Measurements from ENCODE around the gene ARHGAP21. TPM values are rescaled to one million over a fixed set of nuclear protein-coding genes. Genes with fewer than 3 reads are reported as not detected.
A peak's percentile ranks its signal among the peaks of the same experiment; 100 is the strongest.

ARHGAP21 gene
- polyA plus RNA-seq, 3 donors from 2014 or later = 0.43 to 4.4 (median 3.1) TPM

DNA sequence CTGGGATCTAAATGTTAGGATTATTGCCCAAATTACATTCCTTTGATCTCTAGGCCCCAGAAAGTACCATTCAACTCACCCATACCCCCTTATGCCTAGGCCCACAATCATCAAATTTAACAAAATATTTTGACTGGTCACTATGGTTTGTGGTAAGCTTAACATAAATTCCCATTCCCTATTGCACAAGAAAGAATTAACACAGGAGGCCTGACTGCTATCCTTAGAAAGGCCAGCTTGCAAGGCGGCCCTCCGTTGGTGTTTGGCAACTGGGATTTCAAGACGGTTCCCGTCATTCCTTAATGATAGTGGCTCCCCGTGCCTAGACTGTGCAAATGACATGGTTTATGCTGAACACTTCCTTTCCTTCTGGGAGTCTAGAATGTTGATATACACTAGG lies 29.6 kb downstream of the ARHGAP21 start:
- Mint-ChIP-seq H3K27ac (no peak overlapping the region), H3K36me3 (no peaks in the 10 kb centered on the region), H3K9me3 (no peaks in the 10 kb centered on the region), H3K4me1 (no peaks in the 10 kb centered on the region), H3K4me3 (no peak overlapping the region), H3K27me3 (ENCODE audit: low read depth in 3 of 3) (no peaks in the 10 kb centered on the region)
- DNase-seq = no peak

GRCh38 chr10:24690961-24691512 lies 32.6 kb downstream of the ARHGAP21 start:
- no peak overlapping the region for H3K4me3 Mint-ChIP-seq
- no peaks in the 10 kb centered on the region for H3K27me3 Mint-ChIP-seq (ENCODE audit: low read depth in 3 of 3)
- peaks cover 0 to 6% of the 10 kb centered on the region in 2 donors for H3K4me1 Mint-ChIP-seq
- H3K27ac Mint-ChIP-seq = no peak overlapping the region
- peaks cover 0 to 4% (median 0%) of the 10 kb centered on the region in 3 donors for H3K36me3 Mint-ChIP-seq
- DNase-seq = no peak
- H3K9me3 Mint-ChIP-seq = no peaks in the 10 kb centered on the region

GRCh38 chr10:24685958-24686540 lies 37.6 kb downstream of the ARHGAP21 start:
- Mint-ChIP-seq H3K9me3 (no peaks in the 10 kb centered on the region), H3K36me3 (peaks cover 0 to 4% (median 0%) of the 10 kb centered on the region in 3 donors), H3K4me3 (no peak overlapping the region), H3K27me3 (ENCODE audit: low read depth in 3 of 3) (peaks cover 0 to 2% (median 0%) of the 10 kb centered on the region in 3 donors), H3K27ac (no peak overlapping the region), H3K4me1 (peaks cover 0 to 6% of the 10 kb centered on the region in 2 donors)
- no peak for DNase-seq

- Mint-ChIP-seq H3K9me3 (no peaks in the 10 kb centered on the region), H3K4me3 (no peak overlapping the region)
Observed at GRCh38 chr10:24683554-24683953, 40.1 kb downstream of the ARHGAP21 start.

DNA sequence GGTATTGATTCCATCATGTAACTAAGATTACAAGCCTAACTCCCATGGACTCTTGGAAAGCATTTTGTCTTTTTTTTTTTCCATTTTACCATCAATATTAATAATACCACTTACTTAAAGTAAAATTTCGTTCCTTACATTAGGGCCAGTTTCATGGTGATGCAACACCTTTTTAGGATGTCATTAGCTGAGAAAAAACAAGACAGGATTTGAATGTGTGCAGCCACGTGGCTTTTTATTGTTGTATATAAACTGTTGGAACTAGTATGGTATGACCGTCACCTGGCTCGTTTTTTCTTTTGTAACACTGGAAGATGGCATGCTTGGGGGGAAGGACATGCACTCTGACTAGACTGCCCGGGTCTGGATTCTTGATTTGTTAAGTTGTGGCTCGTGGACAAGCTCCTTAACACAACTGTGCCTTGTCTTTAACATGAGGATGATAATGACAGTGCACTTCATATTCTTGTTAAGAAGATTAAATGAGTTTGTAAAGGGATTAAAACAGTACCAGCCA lies 42.1 kb downstream of the ARHGAP21 start:
- Mint-ChIP-seq H3K27ac (no peak overlapping the region), H3K4me1 (peaks cover 0 to 1% of the 10 kb centered on the region in 2 donors), H3K36me3 (peaks cover 0 to under 1% (median 0%) of the 10 kb centered on the region in 3 donors), H3K4me3 (no peak overlapping the region), H3K9me3 (no peaks in the 10 kb centered on the region), H3K27me3 (ENCODE audit: low read depth in 3 of 3) (peaks cover 0 to 3% (median 2%) of the 10 kb centered on the region in 3 donors)
- DNase-seq = no peak

More at GRCh38 chr10:24683554-24683953, 40.1 kb downstream of the ARHGAP21 start:
- Mint-ChIP-seq H3K36me3 (peaks cover 0 to 4% (median 0%) of the 10 kb centered on the region in 3 donors), H3K27me3 (ENCODE audit: low read depth in 3 of 3) (peaks cover 0 to 2% (median 0%) of the 10 kb centered on the region in 3 donors), H3K27ac (no peak overlapping the region), H3K4me1 (peaks cover 1 to 6% of the 10 kb centered on the region in 2 donors)
- no peak for DNase-seq

DNA sequence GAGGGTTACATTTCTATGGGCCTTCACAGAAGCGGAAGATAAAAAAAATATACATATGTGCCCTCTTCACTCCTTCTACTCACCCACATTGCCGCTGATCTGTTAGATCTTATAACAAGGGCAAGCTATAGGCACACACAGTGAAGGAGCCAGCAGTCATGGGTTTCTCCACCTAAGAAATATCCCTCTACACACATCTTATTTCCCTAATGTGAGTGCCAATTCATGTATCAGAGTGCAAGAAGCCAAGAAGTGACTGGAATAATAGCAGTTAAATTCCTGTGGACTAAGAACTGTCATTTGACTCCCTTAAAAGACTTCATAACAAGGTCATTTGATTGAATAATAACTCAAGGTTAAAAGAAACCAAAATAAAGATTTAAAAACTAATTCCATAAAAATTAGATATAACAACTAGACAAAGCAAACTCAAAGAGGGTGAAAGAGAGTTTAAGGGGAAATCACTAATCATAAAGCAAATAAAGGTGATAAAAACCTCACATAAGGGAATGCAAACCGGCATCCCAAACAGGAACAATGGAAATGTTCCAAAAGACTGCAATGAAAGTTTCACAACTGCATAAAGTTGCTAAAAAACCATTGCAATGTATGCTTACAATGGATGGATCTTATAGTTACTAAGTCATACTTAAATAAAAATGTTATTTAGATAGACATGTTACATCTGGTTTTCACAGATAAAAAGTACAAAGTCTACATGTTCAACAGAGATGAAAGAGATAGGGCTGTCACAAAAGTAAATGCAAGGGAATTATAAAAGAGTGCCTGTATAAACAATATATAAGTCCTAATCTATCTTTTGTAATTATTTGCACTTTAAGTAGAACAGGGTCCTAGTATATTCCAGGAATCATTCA lies 42.8 kb downstream of the ARHGAP21 start:
- no peak overlapping the region for H3K27ac Mint-ChIP-seq
- H3K9me3 Mint-ChIP-seq = no peaks in the 10 kb centered on the region
- no peaks in the 10 kb centered on the region for H3K36me3 Mint-ChIP-seq
- peaks cover 0 to 3% (median 2%) of the 10 kb centered on the region in 3 donors for H3K27me3 Mint-ChIP-seq (ENCODE audit: low read depth in 3 of 3)
- DNase-seq = no peak
- H3K4me1 Mint-ChIP-seq = peaks cover 0 to 1% of the 10 kb centered on the region in 2 donors
- H3K4me3 Mint-ChIP-seq = no peak overlapping the region

- peaks cover 0 to 3% (median 0%) of the 10 kb centered on the region in 3 donors for H3K27me3 Mint-ChIP-seq (ENCODE audit: low read depth in 3 of 3)
- no peak for DNase-seq
- peaks cover 0 to 1% of the 10 kb centered on the region in 2 donors for H3K4me1 Mint-ChIP-seq
- H3K27ac Mint-ChIP-seq = no peak overlapping the region
- H3K9me3 Mint-ChIP-seq = no peaks in the 10 kb centered on the region
- H3K36me3 Mint-ChIP-seq = no peaks in the 10 kb centered on the region
- no peak overlapping the region for H3K4me3 Mint-ChIP-seq
Observed at GRCh38 chr10:24678757-24679156, 44.9 kb downstream of the ARHGAP21 start.

DNA sequence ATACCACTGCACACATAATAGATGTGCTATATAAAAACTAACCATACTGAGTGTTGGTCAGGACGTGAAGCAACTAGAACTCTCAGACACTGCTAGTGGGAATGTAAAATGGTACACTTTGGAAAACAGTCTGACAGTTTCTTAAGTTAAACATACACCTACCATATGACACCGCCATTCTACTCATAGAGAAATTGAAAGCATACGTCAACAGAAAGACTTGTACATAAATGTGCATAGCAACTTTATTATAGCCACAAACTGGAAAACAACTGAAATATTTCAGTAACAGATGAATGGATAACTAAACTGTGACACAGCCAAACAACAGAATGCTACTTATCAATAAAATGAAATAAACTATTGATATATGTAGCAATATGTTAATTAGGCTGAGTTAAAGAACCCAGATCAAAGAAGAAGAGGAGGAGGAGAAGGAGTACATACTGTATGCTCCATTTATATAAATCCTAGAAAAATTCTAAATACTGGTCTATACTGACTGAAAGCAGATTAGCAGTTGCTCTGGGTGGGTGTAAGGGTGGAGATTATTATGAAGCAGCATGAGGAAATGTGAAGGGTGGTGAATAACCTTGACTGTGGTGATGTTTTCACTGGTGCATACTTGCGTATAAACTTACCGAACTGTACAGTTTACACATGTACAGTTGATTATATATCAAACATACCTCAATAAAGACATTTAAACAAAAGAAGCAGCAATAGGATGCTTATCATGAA lies 48.6 kb downstream of the ARHGAP21 start:
- H3K4me1 Mint-ChIP-seq = peaks cover 0 to 1% of the 10 kb centered on the region in 2 donors
- H3K9me3 Mint-ChIP-seq = no peaks in the 10 kb centered on the region
- H3K27me3 Mint-ChIP-seq (ENCODE audit: low read depth in 3 of 3) = peaks cover 0 to 3% (median 2%) of the 10 kb centered on the region in 3 donors
- H3K4me3 Mint-ChIP-seq = no peak overlapping the region
- peaks cover 0 to 3% (median 0%) of the 10 kb centered on the region in 3 donors for H3K36me3 Mint-ChIP-seq
- no peak for DNase-seq
- H3K27ac Mint-ChIP-seq = no peak overlapping the region

DNA sequence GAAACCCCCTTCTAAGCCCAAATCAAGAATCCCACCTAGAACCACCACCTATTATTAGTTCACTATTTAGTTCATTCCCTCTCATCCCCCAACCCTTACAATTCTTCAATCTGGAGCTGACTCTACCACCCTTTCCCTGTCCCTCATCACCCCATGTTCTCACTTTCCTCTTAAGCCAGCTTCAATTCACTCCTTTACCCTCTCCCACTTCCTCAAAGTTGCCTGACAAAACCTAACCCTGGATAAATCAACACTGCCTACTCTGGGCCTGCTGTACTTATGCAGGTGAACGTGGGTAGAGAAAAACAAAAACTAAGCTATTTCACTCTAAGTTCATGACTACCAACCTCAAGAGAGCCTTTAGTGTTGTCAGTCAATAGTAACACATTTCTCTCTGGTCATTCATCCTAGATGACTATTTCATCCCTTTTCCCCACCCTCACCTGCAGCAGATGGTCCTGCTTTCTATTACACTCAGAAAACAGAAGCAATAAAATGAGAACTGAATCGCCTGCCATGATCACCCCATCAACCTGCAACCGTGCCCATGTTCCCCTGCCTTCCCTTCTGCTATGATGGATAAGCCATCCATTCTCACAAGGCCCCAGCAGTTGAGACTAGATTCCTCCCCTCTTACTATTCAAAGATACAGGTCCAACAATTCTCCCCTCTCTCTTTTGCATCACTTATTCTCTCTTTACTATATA lies 52.6 kb downstream of the ARHGAP21 start:
- Mint-ChIP-seq H3K4me3 (no peak overlapping the region), H3K36me3 (peaks cover 0 to 3% (median 0%) of the 10 kb centered on the region in 3 donors), H3K4me1 (peaks cover 0 to 1% of the 10 kb centered on the region in 2 donors), H3K27me3 (ENCODE audit: low read depth in 3 of 3) (peaks cover 0 to 2% (median 0%) of the 10 kb centered on the region in 3 donors), H3K27ac (peak overlapping the region in 2 of 6 donors; percentile 42 to 75), H3K9me3 (no peaks in the 10 kb centered on the region)
- no peak for DNase-seq

DNA sequence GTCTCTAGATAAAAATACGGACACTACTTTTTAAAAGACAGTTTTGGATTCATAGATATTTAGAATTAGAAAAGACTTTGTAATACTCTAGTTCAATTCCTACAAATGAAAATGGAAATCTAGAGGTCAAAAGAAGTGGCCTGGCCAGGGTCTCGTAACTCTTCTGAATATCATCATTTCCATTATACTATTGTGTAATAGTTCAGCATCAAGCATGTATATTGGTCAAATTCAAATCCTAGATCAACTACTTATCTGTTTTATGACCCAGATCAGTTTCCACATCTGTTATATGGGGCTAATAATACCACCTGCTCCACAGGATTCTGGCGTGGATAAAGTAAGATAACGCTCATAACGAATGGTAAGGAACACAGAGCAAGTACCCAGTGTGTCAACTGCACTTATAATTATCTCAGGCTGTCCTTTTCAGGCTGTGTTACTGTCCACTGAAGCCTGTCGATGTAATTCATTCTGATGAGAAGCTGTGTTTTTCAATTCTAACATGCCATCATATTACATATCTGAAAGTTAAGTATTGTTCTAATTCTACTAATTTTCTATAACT lies 54.3 kb downstream of the ARHGAP21 start:
- Mint-ChIP-seq H3K27ac (no peak overlapping the region), H3K36me3 (peaks cover 0 to 6% (median 6%) of the 10 kb centered on the region in 3 donors), H3K4me3 (no peak overlapping the region), H3K9me3 (no peaks in the 10 kb centered on the region), H3K27me3 (ENCODE audit: low read depth in 3 of 3) (peaks cover 0 to 2% (median 0%) of the 10 kb centered on the region in 3 donors), H3K4me1 (peaks cover 0 to 1% of the 10 kb centered on the region in 2 donors)
- no peak for DNase-seq

DNA sequence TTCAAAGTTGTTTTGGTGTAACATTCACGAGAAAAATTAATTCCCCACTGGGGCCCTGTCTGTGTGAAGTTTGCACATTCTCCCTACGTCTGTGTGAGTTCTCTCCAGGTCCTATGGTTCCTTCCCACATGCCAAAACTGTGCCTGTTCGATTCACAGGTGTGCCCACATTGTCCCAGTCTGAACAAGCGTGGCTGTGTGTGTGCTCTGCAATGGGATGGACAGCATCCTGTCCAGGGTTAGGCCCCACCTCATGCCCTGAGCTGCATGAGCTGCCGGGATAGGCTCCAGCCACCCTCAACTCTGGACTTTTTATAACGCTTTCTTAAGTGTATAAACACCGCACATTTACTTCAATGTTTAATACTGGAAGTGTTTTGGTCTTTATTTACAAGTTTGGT lies 55.4 kb downstream of the ARHGAP21 start:
- H3K27ac Mint-ChIP-seq = no peak overlapping the region
- H3K27me3 Mint-ChIP-seq (ENCODE audit: low read depth in 3 of 3) = no peaks in the 10 kb centered on the region
- DNase-seq = no peak
- H3K4me3 Mint-ChIP-seq = no peak overlapping the region
- peaks cover 0 to 6% (median 6%) of the 10 kb centered on the region in 3 donors for H3K36me3 Mint-ChIP-seq
- peaks cover 0 to 1% of the 10 kb centered on the region in 2 donors for H3K4me1 Mint-ChIP-seq
- H3K9me3 Mint-ChIP-seq = no peaks in the 10 kb centered on the region

GRCh38 chr10:24664991-24665390 lies 58.7 kb downstream of the ARHGAP21 start:
- no peak for DNase-seq
- H3K9me3 Mint-ChIP-seq = no peaks in the 10 kb centered on the region
- H3K36me3 Mint-ChIP-seq = peaks cover under 1 to 6% (median 3%) of the 10 kb centered on the region in 3 donors
- H3K4me1 Mint-ChIP-seq = no peaks in the 10 kb centered on the region
- H3K27me3 Mint-ChIP-seq (ENCODE audit: low read depth in 3 of 3) = no peaks in the 10 kb centered on the region
- no peak overlapping the region for H3K4me3 Mint-ChIP-seq
- no peak overlapping the region for H3K27ac Mint-ChIP-seq

Measured in immature natural killer cell (primary cell).